ENCODE results near the gene LUC7L. TPM values are rescaled to one million over a fixed set of nuclear protein-coding genes. Genes with fewer than 3 reads are reported as not detected.
"Not testable (repeated sequence)": the region's sequence is repeated elsewhere in the genome, so short reads cannot be mapped to it uniquely, and the experiment has no call there.

Gene LUC7L
- total RNA-seq, 1 experiment from 2014 or later, result 45.1 TPM

DNA sequence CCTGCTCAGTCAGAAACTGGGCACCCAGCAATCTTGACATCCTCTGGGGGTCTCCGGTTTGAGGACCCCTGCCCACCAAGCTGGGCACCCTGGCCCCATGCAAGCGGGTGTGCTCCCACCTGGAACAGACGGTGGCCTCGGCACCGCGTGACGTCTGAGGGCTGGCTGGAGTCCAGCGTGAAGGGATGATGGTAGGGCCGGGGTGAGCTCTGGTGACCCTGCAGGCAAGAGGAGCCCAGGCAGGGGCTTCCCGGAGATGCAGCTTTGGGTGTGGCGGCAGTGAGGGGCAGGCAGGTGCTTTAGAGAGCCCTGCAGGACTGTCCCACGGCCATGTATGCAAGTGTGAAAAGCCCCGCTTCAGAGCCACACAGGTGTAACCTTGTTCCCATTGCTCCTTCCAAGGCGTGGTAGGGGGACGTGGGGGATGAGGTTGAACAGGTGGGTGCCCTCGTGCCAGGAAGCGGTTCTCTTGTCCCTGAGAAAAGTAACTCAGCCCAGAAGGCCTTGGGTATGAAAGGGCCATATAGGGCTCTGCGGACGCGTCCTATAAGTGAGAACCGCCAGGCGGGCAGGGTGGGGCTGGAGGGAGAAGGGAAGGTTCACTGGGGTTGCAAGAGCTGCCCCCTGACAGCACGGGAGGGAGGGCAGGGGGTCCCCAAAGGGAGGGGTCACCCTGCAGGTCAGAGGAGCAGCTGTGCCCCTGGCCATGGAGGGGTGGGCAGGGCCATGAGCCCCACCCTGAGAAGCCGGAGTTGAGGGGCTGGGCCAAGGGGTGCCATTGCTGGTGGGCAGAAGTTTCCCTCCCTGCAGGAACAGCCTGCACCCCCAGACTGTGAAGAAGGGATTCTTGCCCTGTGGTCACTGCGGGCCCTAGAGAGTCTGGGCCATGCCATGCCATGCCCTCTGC lies 37.3 kb upstream of the LUC7L start:
- no peak for DNase-seq
- H3K27me3 ChIP-seq, result no peaks in the 10 kb centered on the region
- H3K4me3 ChIP-seq, result no peak overlapping the region
- no peaks in the 10 kb centered on the region for H3K9me3 ChIP-seq
- peaks cover 6% of the 10 kb centered on the region; the same call in 1 of the 2 replicates for H3K36me3 ChIP-seq

DNA sequence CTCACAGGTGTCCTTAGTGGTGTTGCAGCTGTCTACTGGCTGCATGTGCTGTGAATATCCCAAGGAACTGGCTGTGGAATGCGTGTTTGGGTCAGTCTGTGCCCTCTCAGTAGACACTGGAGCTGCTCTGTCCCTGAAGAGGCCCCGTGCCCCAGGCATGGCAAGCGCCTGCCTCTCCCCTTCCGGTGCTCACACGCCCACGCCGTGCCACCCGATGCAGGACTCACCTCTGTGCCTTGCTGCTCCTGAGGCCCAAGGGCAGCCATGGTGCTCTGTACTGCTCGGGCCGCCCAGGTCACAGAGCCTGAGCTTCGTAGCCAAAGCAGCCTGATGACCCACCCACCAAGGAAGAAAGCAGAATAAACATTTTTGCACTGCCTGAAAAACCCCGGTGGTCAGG lies 36.5 kb upstream of the LUC7L start:
- H3K36me3 ChIP-seq, result peaks cover 6% of the 10 kb centered on the region; the same call in 1 of the 2 replicates
- DNase-seq, result no peak
- no peaks in the 10 kb centered on the region for H3K9me3 ChIP-seq
- H3K4me3 ChIP-seq, result no peak overlapping the region
- H3K27me3 ChIP-seq, result no peaks in the 10 kb centered on the region

DNA sequence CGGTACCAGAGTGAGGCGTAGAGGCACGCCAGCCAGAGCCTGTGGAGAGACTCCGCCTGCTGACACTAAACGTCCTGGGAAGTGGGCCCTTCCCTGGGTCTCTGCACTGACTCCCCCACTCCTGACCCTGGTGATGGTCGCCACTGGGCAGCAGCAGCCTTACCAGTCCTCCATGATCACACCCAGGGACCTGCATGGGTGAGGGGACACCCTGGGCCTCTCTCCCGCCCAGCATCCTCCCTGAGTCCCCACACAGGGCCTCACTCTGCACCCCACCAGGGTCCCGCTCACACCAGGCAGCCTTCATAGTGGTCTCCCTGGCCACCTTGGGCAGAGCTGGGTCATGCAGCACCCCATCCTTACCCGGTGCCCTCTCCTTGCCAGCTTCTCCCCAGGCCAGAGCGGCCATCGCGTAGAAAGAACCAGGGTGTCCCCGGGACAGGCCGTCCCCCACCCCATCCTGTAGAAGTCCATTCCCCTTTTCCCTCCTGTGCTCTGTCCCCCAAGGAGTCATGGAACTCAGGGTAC lies 35.8 kb upstream of the LUC7L start:
- H3K9me3 ChIP-seq, result no peaks in the 10 kb centered on the region
- H3K36me3 ChIP-seq, result peaks cover 6% of the 10 kb centered on the region; the same call in 1 of the 2 replicates
- no peak for DNase-seq
- no peaks in the 10 kb centered on the region for H3K27me3 ChIP-seq
- no peak overlapping the region for H3K4me3 ChIP-seq

DNA sequence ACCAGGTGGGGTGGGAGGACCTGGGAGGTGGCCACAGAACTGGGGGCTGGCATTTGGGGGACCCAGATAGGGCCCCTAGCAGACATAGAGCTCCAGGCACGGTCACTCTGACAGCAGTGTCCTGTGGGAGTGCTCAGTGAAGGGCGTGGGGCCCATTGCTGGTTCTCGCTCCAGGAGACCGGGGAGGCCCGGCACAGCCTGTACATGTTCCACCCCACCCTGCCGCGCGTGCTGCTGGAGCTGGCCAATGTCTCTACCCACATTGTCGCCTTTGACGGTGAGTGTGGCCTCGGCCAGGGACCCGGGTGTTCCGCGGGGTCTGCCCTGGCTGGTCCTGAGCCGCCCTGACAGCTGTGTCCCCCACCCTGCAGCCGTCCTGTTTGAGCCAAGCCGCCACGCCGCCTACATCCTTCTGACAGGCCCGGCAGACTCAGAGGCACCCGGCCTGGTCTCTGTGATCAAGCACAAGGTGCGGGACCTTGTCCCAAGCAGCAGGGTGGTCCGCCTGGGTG lies 35.2 kb upstream of the LUC7L start:
- Histone ChIP-seq H3K27me3 (no peaks in the 10 kb centered on the region), H3K36me3 (peaks cover 12% of the 10 kb centered on the region; the same call in 1 of the 2 replicates), H3K4me3 (no peak overlapping the region), H3K9me3 (no peaks in the 10 kb centered on the region)
- DNase-seq, result no peak

DNA sequence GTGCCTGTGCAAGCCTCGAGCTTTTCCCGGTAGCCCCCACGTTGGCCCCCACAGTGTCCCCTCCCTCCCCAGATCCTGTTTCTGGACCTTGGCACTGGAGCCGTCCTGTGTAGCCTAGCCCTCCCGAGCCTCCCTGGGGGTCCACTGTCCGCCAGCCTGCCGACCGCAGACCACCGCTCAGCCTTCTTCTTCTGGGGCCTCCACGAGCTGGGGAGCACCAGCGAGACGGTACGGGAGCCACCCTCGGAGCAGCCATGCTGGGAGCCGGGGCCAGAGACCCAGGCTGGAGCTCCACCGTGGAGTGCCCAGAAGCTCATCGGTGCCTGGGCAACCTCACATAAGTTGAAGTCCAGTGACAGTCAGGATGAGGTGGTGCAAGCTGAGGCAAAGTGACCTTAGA lies 34.7 kb upstream of the LUC7L start:
- H3K9me3 ChIP-seq, result no peaks in the 10 kb centered on the region
- H3K27me3 ChIP-seq, result no peaks in the 10 kb centered on the region
- H3K36me3 ChIP-seq, result peaks cover 13% of the 10 kb centered on the region; the same call in 1 of the 2 replicates
- no peak for DNase-seq
- H3K4me3 ChIP-seq, result no peak overlapping the region

DNA sequence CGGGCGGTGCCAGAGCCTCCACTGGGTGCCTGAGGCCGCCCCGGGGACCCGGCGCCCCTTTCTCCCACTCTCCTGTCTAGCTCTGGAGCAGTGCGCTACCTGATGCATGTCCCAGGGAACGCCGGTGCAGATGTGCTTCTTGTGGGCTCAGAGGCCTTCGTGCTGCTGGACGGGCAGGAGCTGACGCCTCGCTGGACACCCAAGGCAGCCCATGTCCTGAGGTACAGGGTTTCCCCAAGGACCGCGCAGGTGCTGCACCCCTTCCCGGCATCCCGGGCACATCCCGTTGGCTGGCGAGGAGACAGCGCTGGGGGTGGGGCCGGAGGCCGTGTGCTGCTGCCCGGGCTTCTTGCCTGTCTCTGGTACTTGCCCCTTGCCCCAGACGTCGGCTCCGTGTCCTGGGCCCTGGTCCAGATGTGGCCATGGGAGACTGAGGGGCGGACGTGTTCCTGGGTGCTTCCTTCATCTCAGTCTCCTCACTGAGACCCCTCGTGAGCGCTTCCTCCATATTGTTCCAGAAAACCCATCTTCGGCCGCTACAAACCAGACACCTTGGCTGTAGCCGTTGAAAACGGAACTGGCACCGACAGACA lies 34.0 kb upstream of the LUC7L start:
- Histone ChIP-seq H3K9me3 (no peaks in the 10 kb centered on the region), H3K4me3 (no peak overlapping the region), H3K36me3 (peaks cover 13% of the 10 kb centered on the region; the same call in 1 of the 2 replicates), H3K27me3 (no peaks in the 10 kb centered on the region)
- DNase-seq, result no peak

DNA sequence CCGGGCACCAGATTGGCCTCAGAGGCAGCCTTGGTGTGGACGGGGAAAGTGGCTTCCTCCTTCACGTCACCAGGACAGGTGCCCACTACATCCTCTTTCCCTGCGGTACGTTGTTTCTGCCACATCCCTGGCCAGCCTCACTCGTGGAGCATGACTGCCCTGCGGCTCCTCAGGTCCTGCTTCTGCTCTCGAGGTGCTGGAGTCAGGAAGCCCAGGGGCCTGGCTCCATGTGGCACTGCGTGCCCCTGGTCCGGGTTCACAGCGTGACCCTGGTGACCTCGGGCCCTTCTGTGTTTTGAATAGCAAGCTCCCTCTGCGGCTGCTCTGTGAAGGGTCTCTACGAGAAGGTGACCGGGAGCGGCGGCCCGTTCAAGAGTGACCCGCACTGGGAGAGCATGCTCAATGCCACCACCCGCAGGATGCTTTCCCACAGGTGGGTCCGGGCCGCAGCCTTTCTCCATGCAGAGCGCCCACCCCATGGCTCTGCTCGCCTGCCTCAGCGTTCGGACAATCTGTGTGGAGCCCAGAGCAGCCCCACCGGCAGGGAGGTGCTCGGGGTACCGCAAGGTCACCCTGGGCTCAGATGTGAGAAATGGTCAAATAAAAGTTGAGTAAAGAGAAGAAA lies 33.0 kb upstream of the LUC7L start:
- H3K27me3 ChIP-seq, result no peaks in the 10 kb centered on the region
- peaks cover 13% of the 10 kb centered on the region; the same call in 1 of the 2 replicates for H3K36me3 ChIP-seq
- DNase-seq, result no peak
- no peaks in the 10 kb centered on the region for H3K9me3 ChIP-seq
- no peak overlapping the region for H3K4me3 ChIP-seq

DNA sequence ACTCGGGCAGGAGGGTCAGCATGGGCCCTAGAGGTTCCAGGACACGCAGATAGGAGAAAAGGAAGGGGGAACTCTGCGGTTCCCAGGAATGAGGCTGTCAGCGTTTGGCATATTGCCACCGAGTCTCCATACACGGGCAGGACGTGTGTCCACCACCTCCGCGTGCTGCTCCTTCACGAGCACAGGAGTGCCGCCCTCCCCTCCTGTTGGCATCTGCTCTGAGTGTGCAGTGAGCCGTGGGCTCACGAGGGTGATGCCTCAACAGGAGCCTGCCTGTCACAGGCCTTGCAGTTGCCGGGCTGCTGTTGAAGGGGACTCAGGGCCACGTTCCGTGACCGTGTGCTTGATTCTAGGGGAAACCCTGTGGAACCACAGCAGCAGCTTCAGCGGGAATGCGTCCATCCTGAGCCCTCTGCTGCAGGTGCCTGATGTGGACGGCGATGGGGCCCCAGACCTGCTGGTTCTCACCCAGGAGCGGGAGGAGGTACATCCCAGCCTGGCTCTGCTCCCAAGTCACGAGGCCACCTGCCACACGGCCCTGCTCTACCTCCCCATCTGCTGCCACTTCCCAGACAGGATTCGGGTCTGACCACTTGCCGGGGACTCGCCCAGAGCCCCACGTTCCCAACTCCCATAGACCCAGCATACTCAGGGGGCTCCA lies 31.9 kb upstream of the LUC7L start:
- H3K36me3 ChIP-seq, result peaks cover 15% of the 10 kb centered on the region; the same call in 1 of the 2 replicates
- H3K9me3 ChIP-seq, result no peaks in the 10 kb centered on the region
- DNase-seq, result no peak
- H3K27me3 ChIP-seq, result no peaks in the 10 kb centered on the region
- H3K4me3 ChIP-seq, result no peak overlapping the region

DNA sequence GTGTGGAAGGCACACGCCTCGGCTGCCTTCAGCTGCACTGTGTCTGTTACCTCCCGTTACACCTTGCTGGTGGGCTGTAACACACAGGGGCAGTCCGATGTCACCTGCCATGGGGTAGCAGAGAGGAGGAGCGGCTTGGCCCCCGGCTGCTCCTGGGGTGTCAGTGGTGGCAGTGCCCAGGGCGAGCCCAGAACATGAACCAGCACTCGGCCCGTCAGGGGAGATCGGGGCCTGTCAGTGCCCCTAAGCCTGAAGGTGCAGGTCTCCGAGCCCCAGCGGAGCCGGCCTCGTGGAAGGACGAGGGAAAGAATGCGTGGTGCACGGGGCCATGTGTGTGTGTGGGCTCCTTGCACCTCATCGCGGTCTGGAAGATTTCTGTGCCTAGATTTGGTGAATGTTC lies 31.1 kb upstream of the LUC7L start:
- Histone ChIP-seq H3K9me3 (no peaks in the 10 kb centered on the region), H3K36me3 (peaks cover 15% of the 10 kb centered on the region; the same call in 1 of the 2 replicates), H3K4me3 (no peak overlapping the region), H3K27me3 (no peaks in the 10 kb centered on the region)
- DNase-seq, result no peak

DNA sequence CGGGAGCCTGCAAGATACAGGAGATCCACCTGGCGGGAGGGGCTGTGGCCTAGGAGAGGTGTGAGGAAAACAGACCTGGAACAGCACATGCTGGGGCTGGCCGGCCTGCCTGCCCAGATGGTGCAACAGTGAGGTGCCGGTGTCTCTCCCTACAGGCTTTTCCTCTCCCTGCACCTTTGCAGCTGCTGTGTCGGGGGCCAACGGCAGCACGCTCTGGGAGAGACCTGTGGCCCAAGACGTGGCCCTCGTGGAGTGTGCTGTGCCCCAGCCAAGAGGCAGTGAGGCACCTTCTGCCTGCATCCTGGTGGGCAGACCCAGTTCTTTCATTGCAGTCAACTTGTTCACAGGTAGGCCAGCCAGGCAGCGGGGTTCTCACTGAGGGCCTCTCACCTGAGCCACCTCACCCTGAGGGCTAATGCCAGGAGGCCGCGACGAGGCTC lies 30.6 kb upstream of the LUC7L start:
- DNase-seq, result no peak
- H3K36me3 ChIP-seq, result peaks cover 15% of the 10 kb centered on the region; the same call in 1 of the 2 replicates
- H3K4me3 ChIP-seq, result no peak overlapping the region
- H3K27me3 ChIP-seq, result no peaks in the 10 kb centered on the region
- H3K9me3 ChIP-seq, result no peaks in the 10 kb centered on the region

DNA sequence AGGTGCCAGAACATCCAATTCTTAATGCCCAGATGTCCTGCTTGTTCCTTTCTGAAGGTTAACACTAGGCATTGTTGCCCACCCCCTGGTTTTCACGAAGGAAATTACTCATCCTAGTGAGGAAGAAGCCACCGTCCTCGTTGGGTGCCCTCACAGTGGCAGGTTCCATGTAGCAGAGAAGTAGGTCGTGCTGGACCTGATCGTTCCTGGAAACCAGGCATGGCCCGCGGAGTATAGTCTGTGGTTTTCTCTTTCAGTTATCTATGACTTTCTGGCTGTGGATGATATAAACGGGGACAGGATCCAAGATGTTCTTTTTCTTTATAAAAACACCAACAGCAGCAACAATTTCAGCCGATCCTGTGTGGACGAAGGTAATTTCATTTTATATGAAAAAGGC lies 30.0 kb upstream of the LUC7L start:
- Histone ChIP-seq H3K27me3 (no peaks in the 10 kb centered on the region), H3K36me3 (peaks cover 20% of the 10 kb centered on the region), H3K4me3 (no peak overlapping the region), H3K9me3 (no peaks in the 10 kb centered on the region)
- DNase-seq, result no peak

DNA sequence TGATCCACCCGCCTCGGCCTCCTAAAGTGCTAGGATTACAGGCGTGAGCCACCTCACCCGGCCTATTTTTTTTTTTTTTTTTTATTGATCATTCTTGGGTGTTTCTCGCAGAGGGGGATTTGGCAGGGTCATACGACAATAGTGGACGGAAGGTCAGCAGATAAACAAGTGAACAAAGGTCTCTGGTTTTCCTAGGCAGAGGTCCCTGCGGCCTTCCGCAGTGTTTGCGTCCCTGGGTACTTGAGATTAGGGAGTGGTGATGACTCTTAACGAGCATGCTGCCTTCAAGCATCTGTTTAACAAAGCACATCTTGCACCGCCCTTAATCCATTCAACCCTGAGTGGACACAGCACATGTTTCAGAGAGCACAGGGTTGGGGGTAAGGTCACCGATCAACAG lies 28.8 kb upstream of the LUC7L start:
- H3K36me3 ChIP-seq, result peaks cover 23% of the 10 kb centered on the region
- not testable (repeated sequence) for H3K9me3 ChIP-seq, H3K27me3 ChIP-seq, H3K4me3 ChIP-seq, DNase-seq

DNA sequence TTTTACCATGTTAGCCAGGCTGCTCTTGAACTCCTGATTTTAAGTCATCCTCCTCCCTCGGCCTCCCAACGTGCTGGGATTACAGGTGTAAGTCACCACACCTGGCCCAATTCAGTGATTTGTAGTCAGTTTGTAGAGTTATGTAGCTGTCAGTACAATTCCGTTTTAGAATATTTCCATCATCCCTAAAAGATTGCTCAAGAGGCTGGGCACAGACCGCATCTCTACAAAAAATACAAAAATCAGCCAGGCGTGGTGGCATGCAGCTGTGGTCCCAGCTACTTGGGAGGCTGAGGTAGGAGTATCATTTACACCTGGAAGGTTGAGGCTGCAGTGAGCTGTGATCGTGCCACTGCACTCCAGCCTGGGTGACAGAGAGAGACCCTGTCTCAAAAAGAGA lies 25.9 kb upstream of the LUC7L start:
- H3K36me3 ChIP-seq, result peaks cover 27% of the 10 kb centered on the region
- H3K27me3 ChIP-seq, result no peaks in the 10 kb centered on the region
- H3K9me3 ChIP-seq, result no peaks in the 10 kb centered on the region
- no peak for DNase-seq
- H3K4me3 ChIP-seq, result no peak overlapping the region

DNA sequence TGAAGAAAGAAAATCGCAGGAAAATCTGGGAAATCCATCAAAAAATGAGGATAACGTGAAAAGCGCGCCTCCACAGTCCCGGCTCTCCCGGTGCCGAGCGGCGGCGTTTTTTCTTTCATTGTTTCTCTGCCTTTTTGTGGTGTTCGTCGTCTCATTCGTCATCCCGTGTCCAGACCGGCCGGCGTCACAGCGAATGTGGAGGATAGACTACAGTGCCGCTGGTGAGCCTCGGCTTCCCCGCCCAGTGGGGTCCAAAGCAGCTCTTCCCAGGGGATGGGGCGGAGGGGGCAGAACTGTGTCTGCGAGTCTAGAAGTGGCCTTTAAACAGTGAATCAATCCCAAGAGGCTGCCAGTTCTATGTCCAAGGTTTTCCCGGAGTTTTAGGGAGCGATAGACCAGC lies 25.2 kb upstream of the LUC7L start:
- H3K27me3 ChIP-seq, result no peaks in the 10 kb centered on the region
- no peak for DNase-seq
- H3K36me3 ChIP-seq, result peaks cover 23% of the 10 kb centered on the region
- no peak overlapping the region for H3K4me3 ChIP-seq
- H3K9me3 ChIP-seq, result no peaks in the 10 kb centered on the region

DNA sequence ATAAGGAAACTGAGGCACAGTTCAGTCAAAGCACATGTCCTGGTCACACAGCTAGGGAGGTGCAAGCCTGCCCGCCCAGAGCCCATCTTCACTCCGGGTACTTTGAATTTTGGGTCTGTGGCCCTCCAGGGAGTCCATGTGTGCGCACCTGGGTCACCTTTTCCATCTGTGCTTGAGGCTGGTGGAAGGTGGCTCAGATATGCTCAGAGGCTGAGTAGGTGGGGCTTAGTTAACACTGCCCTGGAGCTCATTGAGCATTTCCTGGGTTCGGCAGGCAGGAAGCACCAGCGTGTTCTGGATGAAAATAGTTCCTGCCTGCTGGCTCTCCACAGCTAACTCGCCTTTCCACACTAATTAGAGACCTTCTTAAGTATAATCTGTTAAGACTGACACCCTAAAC lies 24.6 kb upstream of the LUC7L start:
- peaks cover 22% of the 10 kb centered on the region for H3K36me3 ChIP-seq
- no peak for DNase-seq
- H3K4me3 ChIP-seq, result no peak overlapping the region
- H3K27me3 ChIP-seq, result no peaks in the 10 kb centered on the region
- no peaks in the 10 kb centered on the region for H3K9me3 ChIP-seq

All from MG63 (cell line).